Measurements from ENCODE around the gene ARHGEF7.

Gene ARHGEF7

GRCh38 chr13:111160648-111161047, 45.5 kb downstream of the ARHGEF7 start:
- no peak for TF ChIP-seq CTCF (IDR thresholded peaks at IDR 0.05; ENCODE audit: extremely low read depth, missing control alignments)
- DNase-seq (ENCODE audit: low spot score), result no peak

GRCh38 chr13:111161601-111162600, 46.8 kb downstream of the ARHGEF7 start:
- no peak for DNase-seq (ENCODE audit: low spot score)
- no peak for TF ChIP-seq CTCF (IDR thresholded peaks at IDR 0.05; ENCODE audit: extremely low read depth, missing control alignments)

GRCh38 chr13:111165241-111166010, 50.3 kb downstream of the ARHGEF7 start:
- TF ChIP-seq CTCF (IDR thresholded peaks at IDR 0.05; ENCODE audit: extremely low read depth, missing control alignments), result no peak
- peak; percentile 50 for DNase-seq (ENCODE audit: low spot score)

- no peak for DNase-seq (ENCODE audit: low spot score)
- no peak for TF ChIP-seq CTCF (IDR thresholded peaks at IDR 0.05; ENCODE audit: extremely low read depth, missing control alignments)
Measured at GRCh38 chr13:111166882-111167675, 52.0 kb downstream of the ARHGEF7 start.

- no peak for TF ChIP-seq CTCF (IDR thresholded peaks at IDR 0.05; ENCODE audit: extremely low read depth, missing control alignments)
- DNase-seq (ENCODE audit: low spot score), result no peak
Measured at GRCh38 chr13:111168107-111168506, 53.0 kb downstream of the ARHGEF7 start.

GRCh38 chr13:111171112-111171511, 56.0 kb downstream of the ARHGEF7 start:
- no peak for DNase-seq (ENCODE audit: low spot score)
- no peak for TF ChIP-seq CTCF (IDR thresholded peaks at IDR 0.05; ENCODE audit: extremely low read depth, missing control alignments)
